ENCODE data around the gene NOM1.

The NOM1 gene

DNA sequence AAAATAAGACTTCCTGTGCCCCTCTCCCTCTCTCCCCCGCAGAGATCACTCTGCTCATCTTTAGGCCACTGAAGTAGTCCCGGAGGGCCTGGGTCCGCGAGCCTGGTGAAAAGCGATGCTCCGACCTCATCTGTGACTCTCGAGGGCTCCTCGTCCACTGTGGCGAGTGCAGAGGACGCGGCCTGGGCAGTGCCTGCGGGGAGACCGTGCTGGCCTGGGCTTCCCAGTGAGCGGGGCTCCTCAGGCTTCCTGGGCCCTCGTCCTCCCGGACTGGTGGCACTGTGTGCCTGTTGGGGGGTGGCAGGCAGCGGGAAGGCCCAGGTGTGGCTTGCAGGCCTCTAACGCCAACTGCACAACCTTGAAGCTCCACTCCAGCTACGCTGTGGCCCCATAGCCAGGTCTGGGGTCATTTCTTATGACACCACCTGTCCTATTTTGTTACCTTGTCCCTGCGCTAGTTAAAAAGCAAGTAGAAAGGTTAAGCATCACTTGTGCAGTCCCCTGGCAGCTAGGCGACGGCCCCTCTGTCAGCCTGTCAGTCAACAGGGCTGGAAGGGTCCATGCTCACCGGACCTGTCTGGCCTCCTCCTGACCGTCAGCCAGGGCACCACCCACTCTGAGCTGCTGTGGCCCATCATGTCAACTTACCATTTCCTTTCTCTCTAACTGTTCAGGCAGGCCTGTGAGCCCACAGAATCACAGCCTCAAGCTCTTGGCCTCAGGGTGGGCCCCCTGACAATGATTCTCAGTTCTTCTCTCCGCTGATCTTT, 40.4 kb downstream of the NOM1 start:
- no peak for ATAC-seq
- no peaks in the 10 kb centered on the region for H3K9me3 Mint-ChIP-seq
- H3K4me1 Mint-ChIP-seq: no peaks in the 10 kb centered on the region
- H3K4me3 Mint-ChIP-seq: no peak overlapping the region
- H3K27ac Mint-ChIP-seq: no peak overlapping the region
- H3K36me3 Mint-ChIP-seq: no peaks in the 10 kb centered on the region
- peaks cover 46% of the 10 kb centered on the region for H3K27me3 Mint-ChIP-seq

DNA sequence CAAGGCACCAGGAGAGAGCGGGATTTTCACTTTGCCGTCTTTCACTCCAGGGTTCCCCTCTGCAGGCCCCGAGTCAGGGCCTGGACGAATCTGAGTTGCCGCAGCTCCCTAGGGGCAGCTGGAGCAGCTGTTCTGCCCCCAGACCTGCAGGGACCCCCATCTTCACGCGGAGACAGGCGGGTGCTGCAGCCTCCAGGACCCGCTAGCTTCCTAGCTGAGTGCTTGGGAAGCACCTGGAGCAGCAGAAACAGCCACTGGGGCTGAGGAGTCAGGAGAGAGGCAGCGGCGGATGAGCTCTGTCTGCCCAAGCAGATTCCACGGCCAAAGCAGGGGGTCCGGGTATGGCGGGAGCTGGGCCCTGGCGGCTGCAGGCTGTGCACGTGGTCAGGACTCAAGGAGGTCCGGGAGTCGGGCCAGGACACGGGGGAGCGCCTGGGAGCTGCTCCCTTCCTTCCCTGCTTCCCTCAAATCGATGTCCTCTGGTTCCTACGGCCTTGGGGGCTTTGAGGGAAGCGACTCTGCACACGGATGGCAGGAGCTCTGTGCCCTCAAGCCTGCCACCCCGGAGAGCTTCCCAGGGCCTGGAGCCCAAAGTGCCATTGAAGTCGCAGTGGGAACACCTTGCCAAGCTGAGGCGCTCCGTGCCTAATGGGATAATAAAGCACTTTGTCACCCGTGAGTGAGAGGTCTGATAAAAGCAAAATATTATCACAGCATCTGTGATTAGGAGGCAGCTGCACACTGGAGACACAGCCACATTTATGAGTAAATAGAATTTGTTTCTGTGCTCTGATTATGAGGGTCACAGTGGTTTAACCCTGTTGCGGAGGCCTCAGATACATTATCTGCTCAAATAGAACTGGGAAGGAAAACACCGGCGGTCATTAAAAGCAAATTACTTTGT, 43.8 kb downstream of the NOM1 start:
- ATAC-seq: no peak
- no peaks in the 10 kb centered on the region for H3K9me3 Mint-ChIP-seq
- no peak overlapping the region for H3K4me3 Mint-ChIP-seq
- H3K4me1 Mint-ChIP-seq: no peaks in the 10 kb centered on the region
- peaks cover 78% of the 10 kb centered on the region for H3K27me3 Mint-ChIP-seq
- no peak overlapping the region for H3K27ac Mint-ChIP-seq
- no peaks in the 10 kb centered on the region for H3K36me3 Mint-ChIP-seq

DNA sequence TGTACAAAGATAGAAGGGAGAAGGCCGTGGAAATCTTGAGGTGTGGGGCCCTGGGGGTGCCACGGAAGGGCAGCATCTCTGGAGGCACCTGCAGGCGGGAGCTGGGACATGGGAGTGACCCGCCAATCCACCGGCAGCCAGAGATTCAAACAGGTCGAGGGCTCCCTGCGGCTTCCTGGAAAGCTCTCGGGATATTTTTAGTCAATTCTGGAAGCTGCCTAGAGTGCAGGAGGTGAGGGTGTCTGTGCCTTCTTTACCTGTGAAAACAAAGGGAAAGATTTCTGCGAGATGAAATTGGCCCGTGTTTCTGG, 44.4 kb downstream of the NOM1 start:
- Mint-ChIP-seq H3K36me3 (no peaks in the 10 kb centered on the region), H3K4me1 (no peaks in the 10 kb centered on the region), H3K27me3 (peaks cover 84% of the 10 kb centered on the region), H3K27ac (no peak overlapping the region), H3K9me3 (no peaks in the 10 kb centered on the region), H3K4me3 (no peak overlapping the region)
- ATAC-seq: no peak

DNA sequence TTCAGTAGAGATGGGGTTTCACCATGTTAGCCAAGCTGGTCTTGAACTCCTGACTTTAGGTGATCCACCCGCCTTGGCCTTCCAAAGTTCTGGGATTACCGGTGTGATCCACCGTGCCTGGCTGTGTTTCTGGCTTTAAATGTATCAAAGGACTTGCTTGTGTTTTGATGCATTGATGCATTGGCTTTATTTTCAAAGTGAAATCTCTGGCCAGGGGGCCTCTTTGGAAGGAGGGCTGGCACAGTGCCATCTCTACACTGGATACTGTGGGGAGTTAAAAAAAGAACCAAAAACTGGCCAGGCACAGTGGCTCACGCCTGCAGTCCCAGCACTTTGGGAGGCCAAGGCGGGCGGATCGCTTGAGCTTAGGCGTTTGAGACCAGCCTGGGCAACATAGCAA, 44.9 kb downstream of the NOM1 start:
- Mint-ChIP-seq H3K27me3 (peaks cover 89% of the 10 kb centered on the region), H3K9me3 (no peaks in the 10 kb centered on the region), H3K36me3 (no peaks in the 10 kb centered on the region), H3K4me3 (no peak overlapping the region), H3K4me1 (no peaks in the 10 kb centered on the region), H3K27ac (no peak overlapping the region)
- no peak for ATAC-seq

DNA sequence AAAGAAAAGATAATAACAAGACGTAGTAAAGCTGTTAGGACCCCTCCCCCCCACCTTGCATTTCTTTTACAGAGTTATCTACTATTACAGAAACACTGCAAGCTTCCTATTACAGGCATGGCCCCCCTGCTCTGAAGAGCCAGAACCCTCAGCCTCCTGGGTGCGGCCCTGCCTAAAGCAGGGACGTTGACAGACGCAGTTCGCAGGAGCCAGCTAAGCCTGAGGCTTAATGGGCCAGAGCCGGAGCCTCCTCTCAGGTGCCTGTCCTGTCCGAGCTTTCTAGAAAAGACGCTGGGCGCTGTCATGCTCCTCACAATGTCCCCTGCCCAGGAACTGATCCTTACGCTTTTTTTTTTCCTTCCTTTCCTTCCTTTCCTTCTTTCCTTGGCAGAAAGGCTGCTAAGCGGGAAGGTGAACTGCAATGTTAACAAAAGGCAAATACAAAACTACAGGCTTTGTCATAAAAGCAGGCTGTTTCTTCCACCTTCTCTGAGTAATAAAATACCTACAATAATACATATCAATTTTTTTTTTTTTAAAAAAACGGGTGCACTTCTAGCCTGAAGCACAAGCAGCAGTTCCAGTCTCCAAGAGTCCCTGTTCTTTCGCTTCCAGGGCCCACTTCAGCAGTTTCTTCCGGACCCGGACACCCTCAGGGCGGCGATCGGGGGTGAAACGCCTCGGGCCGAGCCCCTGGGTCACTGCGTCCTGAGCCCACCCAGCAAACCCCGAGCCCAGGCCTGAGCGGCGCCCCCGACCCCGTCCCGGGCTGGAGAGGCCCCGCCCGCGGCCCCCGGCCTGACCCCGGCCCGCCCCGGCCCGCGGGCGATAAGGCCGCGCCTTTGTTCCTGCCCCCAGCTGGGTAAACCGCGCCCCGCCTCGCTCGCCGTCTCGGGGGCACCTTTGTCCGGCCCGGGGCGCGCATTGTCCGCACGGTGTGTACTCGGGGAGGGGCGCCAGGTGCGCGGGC, 49.8 kb downstream of the NOM1 start:
- peaks cover 95% of the 10 kb centered on the region for H3K27me3 Mint-ChIP-seq
- no peak overlapping the region for H3K27ac Mint-ChIP-seq
- peaks cover 19% of the 10 kb centered on the region for H3K4me1 Mint-ChIP-seq
- peak overlapping the region; percentile 65 for H3K4me3 Mint-ChIP-seq
- H3K9me3 Mint-ChIP-seq: no peaks in the 10 kb centered on the region
- ATAC-seq: no peak
- H3K36me3 Mint-ChIP-seq: no peaks in the 10 kb centered on the region

DNA sequence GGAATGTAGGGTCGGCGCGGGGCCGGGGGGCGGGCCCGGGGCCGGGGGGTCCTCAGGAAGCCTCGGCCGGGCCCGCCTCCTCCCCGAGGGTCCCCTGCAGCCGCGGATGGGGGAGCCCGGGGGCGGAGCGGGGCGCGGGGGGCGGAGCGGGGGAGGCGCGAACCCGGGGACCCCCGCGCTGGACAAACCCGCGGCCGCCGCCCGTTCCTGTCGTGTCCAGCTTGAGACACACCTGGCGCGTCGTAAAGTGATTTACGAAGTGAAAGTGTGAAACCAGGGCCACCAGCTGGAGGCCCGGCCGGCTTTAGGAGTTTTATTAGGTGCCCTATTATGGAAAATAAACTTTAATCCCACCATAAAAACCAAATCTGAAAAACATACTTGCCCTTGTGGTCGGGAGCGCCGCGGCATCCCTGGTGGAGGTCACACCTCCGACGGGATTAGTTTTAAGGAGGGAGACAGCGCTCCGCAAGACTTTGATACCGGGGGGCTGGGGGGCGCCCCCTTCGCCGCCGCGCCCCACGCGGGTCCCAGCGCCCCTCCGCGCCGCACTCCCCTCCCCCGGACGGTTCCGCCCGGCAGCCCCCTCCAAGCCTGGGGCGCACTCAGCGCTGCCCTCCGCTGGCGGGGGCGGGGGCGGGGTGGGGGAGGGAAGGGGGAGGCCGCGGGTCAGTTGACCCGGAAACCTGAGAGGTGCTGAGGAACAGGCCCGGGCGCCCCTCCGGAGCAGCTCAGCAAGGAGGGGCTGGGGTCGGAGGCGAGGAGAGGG, 50.6 kb downstream of the NOM1 start:
- Mint-ChIP-seq H3K4me3 (peak overlapping the region; percentile 76), H3K4me1 (peaks cover 25% of the 10 kb centered on the region), H3K27me3 (peaks cover 95% of the 10 kb centered on the region), H3K36me3 (no peaks in the 10 kb centered on the region), H3K27ac (no peak overlapping the region), H3K9me3 (no peaks in the 10 kb centered on the region)
- no peak for ATAC-seq

DNA sequence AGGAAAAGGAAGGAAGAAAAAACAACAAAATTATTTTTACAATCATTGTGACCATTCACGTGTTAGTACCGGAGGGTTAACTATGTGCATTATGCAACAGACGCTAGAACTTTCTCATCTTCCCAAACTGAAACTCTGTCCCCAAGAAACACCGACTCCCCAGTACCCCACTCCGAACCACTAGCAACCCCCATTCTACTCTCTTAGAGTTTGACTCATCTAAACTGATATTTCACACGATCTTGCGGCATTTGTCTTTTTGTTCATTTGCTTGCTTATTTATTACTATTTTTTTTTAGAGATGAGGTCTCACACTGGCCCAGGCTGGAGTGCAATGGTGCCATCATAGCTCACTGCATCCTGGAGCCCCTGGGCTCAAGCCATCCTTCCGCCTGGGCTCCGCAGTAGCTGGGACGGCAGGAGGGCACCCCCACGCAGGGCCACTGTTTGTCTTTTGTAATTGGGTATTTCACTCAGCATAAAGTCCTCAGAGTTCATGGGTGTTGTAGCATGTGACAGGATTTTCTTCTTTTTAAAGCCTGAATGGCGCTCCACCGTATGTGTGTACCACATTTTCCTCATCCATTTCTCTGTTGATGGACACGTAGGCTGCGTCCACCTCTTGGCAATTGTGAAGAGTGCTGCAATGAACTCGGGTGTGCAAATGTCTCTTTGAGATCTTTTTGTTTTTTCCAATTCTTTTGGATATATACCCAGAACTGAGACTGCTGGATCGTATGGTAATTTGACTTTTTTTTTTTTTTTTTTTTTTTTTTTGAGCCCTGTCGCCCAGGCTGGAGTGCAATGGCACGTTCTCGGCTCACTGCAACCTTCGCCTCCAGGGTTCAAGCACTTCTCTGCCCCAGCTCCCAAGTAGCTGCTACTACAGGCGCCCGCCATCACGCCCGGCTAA, 51.5 kb downstream of the NOM1 start:
- H3K9me3 Mint-ChIP-seq: no peaks in the 10 kb centered on the region
- H3K4me3 Mint-ChIP-seq: peak overlapping the region; percentile 70
- H3K27me3 Mint-ChIP-seq: peaks cover 91% of the 10 kb centered on the region
- H3K27ac Mint-ChIP-seq: no peak overlapping the region
- no peaks in the 10 kb centered on the region for H3K36me3 Mint-ChIP-seq
- H3K4me1 Mint-ChIP-seq: peaks cover 25% of the 10 kb centered on the region
- no peak for ATAC-seq

DNA sequence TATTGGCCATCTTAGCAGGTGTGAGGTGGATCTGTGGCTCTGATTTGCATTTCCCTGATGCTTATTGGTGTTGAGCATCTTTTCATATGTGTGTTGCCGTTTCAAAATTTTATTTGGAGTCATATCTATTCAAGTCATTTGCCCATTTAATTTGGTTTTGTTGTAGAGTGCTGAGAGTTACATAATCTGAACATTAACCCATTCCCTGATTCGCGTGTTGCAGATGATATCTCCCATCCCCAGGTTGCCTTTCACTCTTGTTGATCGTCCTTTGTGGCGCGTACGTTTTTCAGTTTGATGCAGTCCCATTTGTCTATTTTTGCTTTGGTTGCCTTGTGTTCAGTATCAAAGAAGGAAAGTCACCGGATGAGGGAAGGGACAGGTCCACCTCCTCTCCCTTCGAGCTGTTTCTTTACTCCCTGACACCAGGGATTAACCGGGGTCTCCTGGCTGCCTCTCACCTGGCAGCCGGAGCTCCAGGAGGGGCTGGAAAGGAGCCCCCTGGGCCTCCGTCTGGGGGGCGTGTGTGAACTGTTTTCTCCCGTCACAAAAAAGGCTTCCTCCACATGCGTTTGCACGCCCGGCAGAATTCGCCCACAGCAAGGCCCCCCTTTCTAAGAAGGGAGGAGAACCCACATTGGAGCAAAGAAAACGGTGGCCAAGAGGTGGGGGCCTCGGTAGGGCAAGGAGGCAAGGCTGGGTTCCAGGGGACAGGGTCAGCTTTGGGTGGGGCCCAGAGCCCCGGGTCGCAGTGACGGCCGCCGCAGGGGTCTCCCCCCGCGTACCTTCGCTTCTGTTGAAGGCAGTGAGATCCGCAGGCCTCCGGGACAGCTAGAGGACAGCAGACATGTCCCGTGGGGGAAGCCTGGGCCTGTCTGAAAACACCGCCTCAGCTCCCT, 52.7 kb downstream of the NOM1 start:
- no peaks in the 10 kb centered on the region for H3K9me3 Mint-ChIP-seq
- peaks cover 25% of the 10 kb centered on the region for H3K4me1 Mint-ChIP-seq
- no peak overlapping the region for H3K4me3 Mint-ChIP-seq
- peaks cover 93% of the 10 kb centered on the region for H3K27me3 Mint-ChIP-seq
- no peaks in the 10 kb centered on the region for H3K36me3 Mint-ChIP-seq
- no peak for ATAC-seq
- no peak overlapping the region for H3K27ac Mint-ChIP-seq

DNA sequence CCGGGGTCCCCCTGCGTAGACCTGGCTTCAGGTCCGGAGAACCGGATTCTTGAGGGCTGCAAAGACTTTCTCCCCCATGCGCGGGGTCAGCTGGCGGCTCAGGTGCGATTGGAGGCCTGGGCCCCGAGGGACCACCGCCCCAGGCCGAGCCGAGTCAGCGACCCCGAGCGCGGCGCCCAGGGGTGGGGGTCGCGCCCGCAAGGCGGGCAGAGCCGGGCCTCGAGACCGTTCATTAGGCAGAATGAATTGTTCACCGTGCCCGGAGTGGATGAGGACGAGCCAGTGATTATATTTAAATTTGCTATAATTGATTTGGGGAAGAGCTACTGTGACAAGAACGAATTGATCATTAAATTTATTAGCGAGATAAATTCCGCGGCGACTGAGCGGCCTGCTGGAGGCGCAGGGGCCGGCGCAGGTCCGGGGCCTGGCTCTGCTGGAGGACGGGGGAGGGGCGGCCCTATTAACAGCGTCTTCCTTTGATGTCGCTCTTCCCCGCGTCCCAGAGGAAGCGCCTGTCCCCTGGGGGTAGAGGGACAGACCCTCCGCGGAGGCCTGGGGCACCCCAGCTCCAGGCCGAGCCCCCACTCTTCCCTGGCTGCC, 53.4 kb downstream of the NOM1 start:
- Mint-ChIP-seq H3K4me1 (peaks cover 25% of the 10 kb centered on the region), H3K9me3 (no peaks in the 10 kb centered on the region), H3K4me3 (no peak overlapping the region), H3K27ac (no peak overlapping the region), H3K36me3 (no peaks in the 10 kb centered on the region), H3K27me3 (peaks cover 93% of the 10 kb centered on the region)
- ATAC-seq: no peak

DNA sequence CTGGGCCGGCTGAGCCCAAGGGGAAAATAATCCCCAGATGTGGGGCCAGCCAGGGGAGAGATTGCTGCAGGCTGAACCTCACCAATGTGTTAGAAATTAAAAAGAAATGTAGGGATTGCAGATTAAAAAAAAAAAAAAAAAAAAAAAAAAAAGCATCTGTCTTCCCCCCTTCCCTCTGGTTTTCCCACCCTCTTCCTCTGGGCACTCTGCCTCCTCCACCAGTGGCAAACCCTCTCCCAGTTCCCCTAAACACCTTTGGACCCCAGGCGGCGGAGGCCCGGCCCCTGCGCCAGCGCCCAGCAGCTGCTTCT, 53.9 kb downstream of the NOM1 start:
- peaks cover 93% of the 10 kb centered on the region for H3K27me3 Mint-ChIP-seq

DNA sequence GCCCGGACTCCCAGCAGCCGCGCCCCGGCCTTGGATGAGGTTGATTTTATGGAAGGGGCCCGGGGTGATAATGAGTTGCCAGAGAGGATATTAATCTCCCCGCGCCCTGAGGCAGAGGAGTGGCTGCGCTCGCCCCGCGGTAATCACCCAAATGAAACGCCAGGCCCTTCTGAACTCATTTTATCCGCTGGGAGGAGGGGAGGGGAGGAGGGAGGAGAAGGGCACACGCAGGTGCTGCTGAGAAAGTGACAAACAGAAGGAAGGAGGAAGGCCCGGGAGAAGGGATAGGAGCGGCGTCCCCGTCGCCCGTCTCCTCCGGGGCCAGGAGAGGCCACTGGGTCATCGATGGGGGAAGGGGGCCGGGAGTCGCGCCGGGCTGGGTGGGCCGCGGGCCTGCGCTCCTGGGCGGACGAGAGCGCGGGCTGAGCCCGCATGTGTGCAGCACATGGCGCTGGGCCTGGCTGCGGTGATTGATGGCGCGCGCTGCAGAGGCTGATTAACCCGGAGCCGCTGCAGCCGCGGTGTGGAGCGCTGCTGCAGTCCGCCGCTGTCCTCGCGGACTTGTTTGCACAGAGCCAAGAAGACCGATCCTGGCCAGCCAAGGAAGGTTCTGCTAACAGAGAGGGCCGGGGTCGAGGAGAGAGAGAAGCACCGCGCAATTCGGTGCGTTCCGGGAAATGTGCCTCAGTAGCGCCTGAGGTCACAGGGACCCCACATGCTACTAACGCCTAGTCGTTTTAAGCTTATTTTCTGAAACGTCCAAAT, 54.4 kb downstream of the NOM1 start:
- H3K4me1 Mint-ChIP-seq: peaks cover 26% of the 10 kb centered on the region

More for the DNA sequence above, 53.9 kb downstream of the NOM1 start:
- H3K9me3 Mint-ChIP-seq: no peaks in the 10 kb centered on the region
- no peak overlapping the region for H3K4me3 Mint-ChIP-seq
- no peak for ATAC-seq
- no peaks in the 10 kb centered on the region for H3K36me3 Mint-ChIP-seq
- H3K27ac Mint-ChIP-seq: no peak overlapping the region
- H3K4me1 Mint-ChIP-seq: peaks cover 25% of the 10 kb centered on the region

More for the DNA sequence above, 54.4 kb downstream of the NOM1 start:
- no peak overlapping the region for H3K27ac Mint-ChIP-seq
- no peak for ATAC-seq
- no peaks in the 10 kb centered on the region for H3K9me3 Mint-ChIP-seq
- H3K36me3 Mint-ChIP-seq: no peaks in the 10 kb centered on the region
- H3K4me3 Mint-ChIP-seq: no peak overlapping the region
- peaks cover 93% of the 10 kb centered on the region for H3K27me3 Mint-ChIP-seq

Measured in stimulated activated memory B cell treated with anti-CD40 and anti-IgM and Interleukin-4, amounts not matched to agents 10 μg/mL and 1 μg/mL and 100 μg/mL, for 72 hours (primary cell).